Left renal pelvis (tissue), 4 donors: Measurements from ENCODE around the gene MOSPD3. TPM values are rescaled to one million over a fixed set of nuclear protein-coding genes. Genes with fewer than 3 reads are reported as not detected.
"Not testable (repeated sequence)": the region's sequence is repeated elsewhere in the genome, so short reads cannot be mapped to it uniquely, and the experiment has no call there.

ENCODE experiments used
- DNase-seq, 4 donors: peaks; one replicate each; pipeline ENCODE4 v3.0.0-alpha.2; 2013; ENCODE audit warnings: low read depth in 4 of 4, low spot score in 3 of 4
- polyA plus RNA-seq, 4 donors: library from polyadenylated mRNA; unstranded; fragments of 120-200 nt; gene quantifications; one replicate each; pipeline ENCODE4 v1.2.1, GENCODE V29; 2013; ENCODE audit not compliant: insufficient read length in 4 of 4

MOSPD3 gene
- 10 to 100 TPM; 23.5 to 34.9 (median 28.7) TPM for polyA plus RNA-seq

GRCh38 chr7:100611983-100612729, at the start of gene MOSPD3:
MOSPD3 (plus strand) TSS chr7:100612540; CDS start chr7:100612792, 252 bp downstream.
- peak; percentile 99 to 100 (median 100) for DNase-seq

- no peak for DNase-seq
Measured at GRCh38 chr7:100563100-100563564, 49.2 kb upstream of the MOSPD3 start.

GRCh38 chr7:100563809-100564400, 48.4 kb upstream of the MOSPD3 start:
- no peak for DNase-seq

- DNase-seq = not testable (repeated sequence)
Measured at GRCh38 chr7:100564405-100564804, 47.9 kb upstream of the MOSPD3 start.

- no peak for DNase-seq
Measured at GRCh38 chr7:100565133-100565571, 47.2 kb upstream of the MOSPD3 start.

GRCh38 chr7:100566018-100566531, 46.3 kb upstream of the MOSPD3 start:
- no peak for DNase-seq

- DNase-seq = no peak
Measured at GRCh38 chr7:100567031-100567730, 45.2 kb upstream of the MOSPD3 start.

GRCh38 chr7:100567751-100568175, 44.6 kb upstream of the MOSPD3 start:
- DNase-seq = no peak

- DNase-seq = no peak
Measured at GRCh38 chr7:100568176-100568895, 44.0 kb upstream of the MOSPD3 start.

GRCh38 chr7:100568896-100569844, 43.2 kb upstream of the MOSPD3 start:
- DNase-seq = no peak

- no peak for DNase-seq
Measured at GRCh38 chr7:100570954-100571828, 41.1 kb upstream of the MOSPD3 start.

- no peak for DNase-seq
Measured at GRCh38 chr7:100571829-100572116, 40.6 kb upstream of the MOSPD3 start.

GRCh38 chr7:100572281-100572948, 39.9 kb upstream of the MOSPD3 start:
- DNase-seq = no peak

GRCh38 chr7:100572949-100573675, 39.2 kb upstream of the MOSPD3 start:
- no peak for DNase-seq

- DNase-seq = no peak
Measured at GRCh38 chr7:100573691-100574361, 38.5 kb upstream of the MOSPD3 start, which contains the start of gene SAP25. SAP25 (minus strand) TSS chr7:100573900; CDS start chr7:100573742, 158 bp downstream.

GRCh38 chr7:100574362-100575205, 37.8 kb upstream of the MOSPD3 start:
- no peak for DNase-seq
